ENCODE measurements around the gene GNG7. TPM values are rescaled to one million over a fixed set of nuclear protein-coding genes. Genes with fewer than 3 reads are reported as not detected.
A peak's percentile ranks its signal among the peaks of the same experiment; 100 is the strongest.
"Not testable (repeated sequence)": the region's sequence is repeated elsewhere in the genome, so short reads cannot be mapped to it uniquely, and the experiment has no call there.

The GNG7 gene
- total and polyA plus RNA-seq, 8 donors: 4.0 to 8.8 (median 6.0) TPM

GRCh38 chr19:2645826-2646225 is 56.7 kb downstream of the GNG7 start:
- H3K4me3 ChIP-seq: no peak overlapping the region
- FAIRE-seq: no peak
- WGBS, 2 donors: 77 to 83% methylated on average over 16 of the region's 16 CpGs
- peak in 1 of 6 donors; percentile 38 for DNase-seq
- intact Hi-C loops (cut with DNase I): loop anchor here in 2 of 3 donors (5.0 to 10.0 kb wide), 3 partner anchors 106 to 226 kb away; no protein-coding TSS in a partner anchor
- no peak for ATAC-seq
- TF ChIP-seq, protein P1, sequence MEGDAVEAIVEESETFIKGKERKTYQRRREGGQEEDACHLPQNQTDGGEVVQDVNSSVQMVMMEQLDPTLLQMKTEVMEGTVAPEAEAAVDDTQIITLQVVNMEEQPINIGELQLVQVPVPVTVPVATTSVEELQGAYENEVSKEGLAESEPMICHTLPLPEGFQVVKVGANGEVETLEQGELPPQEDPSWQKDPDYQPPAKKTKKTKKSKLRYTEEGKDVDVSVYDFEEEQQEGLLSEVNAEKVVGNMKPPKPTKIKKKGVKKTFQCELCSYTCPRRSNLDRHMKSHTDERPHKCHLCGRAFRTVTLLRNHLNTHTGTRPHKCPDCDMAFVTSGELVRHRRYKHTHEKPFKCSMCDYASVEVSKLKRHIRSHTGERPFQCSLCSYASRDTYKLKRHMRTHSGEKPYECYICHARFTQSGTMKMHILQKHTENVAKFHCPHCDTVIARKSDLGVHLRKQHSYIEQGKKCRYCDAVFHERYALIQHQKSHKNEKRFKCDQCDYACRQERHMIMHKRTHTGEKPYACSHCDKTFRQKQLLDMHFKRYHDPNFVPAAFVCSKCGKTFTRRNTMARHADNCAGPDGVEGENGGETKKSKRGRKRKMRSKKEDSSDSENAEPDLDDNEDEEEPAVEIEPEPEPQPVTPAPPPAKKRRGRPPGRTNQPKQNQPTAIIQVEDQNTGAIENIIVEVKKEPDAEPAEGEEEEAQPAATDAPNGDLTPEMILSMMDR (IDR thresholded peaks at IDR 0.05): no peak
- H3K27ac ChIP-seq: no peak overlapping the region
- no peaks in the 10 kb centered on the region for H3K9me3 ChIP-seq
- H3K36me3 ChIP-seq: no peaks in the 10 kb centered on the region
- no peaks in the 10 kb centered on the region for H3K4me1 ChIP-seq
- H3K27me3 ChIP-seq: no peaks in the 10 kb centered on the region

GRCh38 chr19:2643123-2643737 is 59.3 kb downstream of the GNG7 start:
- not testable (repeated sequence) for H3K27me3 ChIP-seq, H3K4me3 ChIP-seq, H3K4me1 ChIP-seq, H3K27ac ChIP-seq, H3K36me3 ChIP-seq, H3K9me3 ChIP-seq, FAIRE-seq, ATAC-seq
- intact Hi-C loops (cut with DNase I): loop anchor here in 1 of 3 donors (10.0 kb wide), 1 partner anchor 112 kb away; no protein-coding TSS in a partner anchor
- peak in 1 of 6 donors; percentile 33 for DNase-seq
- 93 to 96% methylated on average over 35 to 38 of the region's 38 CpGs for WGBS, 2 donors

- FAIRE-seq: no peak
- intact Hi-C loops (cut with DNase I): loop anchor here in 1 of 3 donors (10.0 kb wide), 1 partner anchor 113 kb away; no protein-coding TSS in a partner anchor
These were observed 61.2 kb downstream of the GNG7 start for GRCh38 chr19:2641332-2641698.

DNA sequence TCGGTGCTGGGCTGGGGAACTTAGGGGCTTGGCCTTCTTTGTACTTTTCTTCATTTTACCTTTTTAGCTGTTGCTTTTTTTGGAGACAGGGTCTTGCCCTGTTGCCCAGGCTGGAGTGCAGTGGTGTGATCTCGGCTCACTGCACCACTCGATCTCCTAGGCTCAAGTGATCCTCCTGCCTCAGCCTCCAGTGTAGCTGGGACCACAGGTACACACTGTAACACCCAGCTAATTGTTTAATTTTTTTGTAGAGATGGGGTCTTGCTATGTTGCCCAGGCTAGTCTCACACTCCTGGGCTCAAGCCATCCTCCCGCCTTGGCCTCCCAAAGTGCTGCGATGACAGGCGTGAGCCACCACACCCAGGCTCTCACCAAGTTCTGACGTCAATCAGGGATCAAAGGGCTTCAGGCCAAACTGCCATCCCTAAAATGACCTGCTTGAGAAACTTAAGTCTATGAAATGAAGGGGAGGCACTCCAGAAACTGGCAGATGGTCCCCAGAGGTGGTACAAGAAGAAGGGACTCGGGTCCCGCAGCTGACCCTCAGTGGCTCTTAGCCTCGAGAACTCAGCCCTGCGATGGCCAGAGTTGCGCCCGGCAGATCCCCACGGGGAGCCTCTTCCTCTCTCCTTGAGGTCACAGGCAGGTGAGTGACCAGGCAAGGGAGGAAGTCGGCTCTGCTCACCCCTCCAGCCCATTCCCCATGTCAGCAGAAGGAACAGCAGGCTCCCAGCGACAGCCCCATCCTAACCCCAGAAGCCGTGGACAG is 61.7 kb downstream of the GNG7 start:
- TF ChIP-seq, protein P1 (IDR thresholded peaks at IDR 0.05): no peak
- intact Hi-C loops (cut with DNase I): loop anchor here in 1 of 3 donors (10.0 kb wide), 1 partner anchor 114 kb away; no protein-coding TSS in a partner anchor
- FAIRE-seq (no peak), ATAC-seq (no peak), DNase-seq (peak in 1 of 6 donors; percentile 47)
- WGBS, 2 donors: 87 to 89% methylated on average over 17 of the region's 17 CpGs
- no peaks in the 10 kb centered on the region for H3K36me3 ChIP-seq
- H3K4me3 ChIP-seq: no peak overlapping the region
- H3K27ac ChIP-seq: no peak overlapping the region
- peaks cover 0 to 3% (median 0%) of the 10 kb centered on the region in 3 donors for H3K4me1 ChIP-seq
- H3K9me3 ChIP-seq: no peaks in the 10 kb centered on the region
- no peaks in the 10 kb centered on the region for H3K27me3 ChIP-seq

More at GRCh38 chr19:2641332-2641698, 61.2 kb downstream of the GNG7 start:
- ATAC-seq (no peak), DNase-seq (no peak)
- Histone ChIP-seq H3K9me3 (no peaks in the 10 kb centered on the region), H3K4me1 (peaks cover 0 to 3% (median 0%) of the 10 kb centered on the region in 3 donors), H3K27ac (no peak overlapping the region), H3K4me3 (no peak overlapping the region), H3K36me3 (no peaks in the 10 kb centered on the region), H3K27me3 (no peaks in the 10 kb centered on the region)
- WGBS, 2 donors: 93 to 96% methylated on average over 7 of the region's 7 CpGs
- TF ChIP-seq, protein P1 (IDR thresholded peaks at IDR 0.05): no peak

DNA sequence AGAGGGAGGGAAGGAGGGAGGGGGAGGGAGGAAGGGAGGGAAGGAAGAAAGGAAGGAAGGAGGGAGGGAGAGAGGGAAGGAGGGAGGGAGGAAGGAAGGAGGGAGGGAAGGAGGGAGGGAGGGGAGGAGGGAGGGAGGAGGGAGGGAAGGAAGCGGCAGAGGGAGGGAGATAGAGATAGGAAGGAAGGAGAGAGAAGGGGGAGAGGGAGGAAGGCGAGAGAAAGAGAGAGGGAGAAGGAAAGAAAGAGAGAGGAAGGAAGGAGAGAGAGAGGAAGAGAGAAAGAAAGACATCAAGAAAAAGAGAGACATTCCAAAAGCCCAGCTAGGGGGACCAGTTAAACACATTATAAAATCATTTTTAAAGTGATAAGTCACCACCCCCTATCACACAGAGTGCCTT is 62.5 kb downstream of the GNG7 start:
- 79 to 90% methylated on average over 2 of the region's 2 CpGs for WGBS, 2 donors
- no peak for ATAC-seq
- FAIRE-seq: no peak
- Histone ChIP-seq H3K9me3 (no peaks in the 10 kb centered on the region), H3K36me3 (no peaks in the 10 kb centered on the region), H3K4me3 (no peak overlapping the region), H3K4me1 (peaks cover 0 to 3% (median 0%) of the 10 kb centered on the region in 3 donors), H3K27ac (no peak overlapping the region), H3K27me3 (no peaks in the 10 kb centered on the region)
- TF ChIP-seq, protein P1 (IDR thresholded peaks at IDR 0.05): no peak
- intact Hi-C loops (cut with DNase I): loop anchor here in 1 of 3 donors (10.0 kb wide), 1 partner anchor 115 kb away; no protein-coding TSS in a partner anchor
- DNase-seq: no peak

Measured in pancreas (tissue), 10 donors.